ENCODE measurements around the gene ERC1.
"Not testable (repeated sequence)": the region's sequence is repeated elsewhere in the genome, so short reads cannot be mapped to it uniquely, and the experiment has no call there.

The ERC1 gene

GRCh38 chr12:1197264-1198018, 206.4 kb downstream of the ERC1 start:
- no peak for DNase-seq

DNA sequence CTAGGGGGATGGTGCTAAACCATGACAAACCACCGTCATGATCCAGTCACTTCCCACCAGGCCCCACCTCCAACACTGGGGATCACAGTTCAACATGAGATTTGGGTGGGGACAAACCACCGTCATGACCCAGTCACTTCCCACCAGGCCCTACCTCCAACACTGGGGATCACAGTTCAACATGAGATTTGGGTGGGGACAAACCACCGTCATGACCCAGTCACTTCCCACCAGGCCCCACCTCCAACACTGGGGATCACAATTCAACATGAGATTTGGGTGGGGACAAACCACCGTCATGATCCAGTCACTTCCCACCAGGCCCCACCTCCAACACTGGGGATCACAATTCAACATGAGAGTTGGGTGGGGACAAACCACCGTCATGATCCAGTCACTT, 207.8 kb downstream of the ERC1 start:
- not testable (repeated sequence) for DNase-seq

GRCh38 chr12:1199700-1200099, 208.7 kb downstream of the ERC1 start:
- no peak for DNase-seq

DNA sequence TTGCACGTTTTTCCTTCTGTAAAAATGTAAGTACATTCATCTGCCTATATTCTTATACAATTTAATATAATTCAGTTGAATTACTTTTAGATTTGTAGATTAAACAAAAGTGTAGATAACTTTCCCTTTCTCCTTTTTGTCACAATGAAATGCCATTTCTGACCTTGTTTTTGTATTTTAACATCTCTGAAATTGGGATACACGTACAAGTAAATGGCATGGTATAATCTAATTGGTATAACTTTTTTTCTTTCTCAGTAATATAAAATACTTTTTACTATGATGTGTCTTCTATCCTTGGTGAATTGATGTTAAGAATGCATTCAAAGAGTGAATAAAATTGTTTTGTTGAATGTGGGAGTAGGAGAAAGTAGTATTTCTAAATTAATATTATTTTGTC, 210.0 kb downstream of the ERC1 start:
- no peak for DNase-seq

GRCh38 chr12:1201886-1202285, 210.9 kb downstream of the ERC1 start:
- DNase-seq = no peak

DNA sequence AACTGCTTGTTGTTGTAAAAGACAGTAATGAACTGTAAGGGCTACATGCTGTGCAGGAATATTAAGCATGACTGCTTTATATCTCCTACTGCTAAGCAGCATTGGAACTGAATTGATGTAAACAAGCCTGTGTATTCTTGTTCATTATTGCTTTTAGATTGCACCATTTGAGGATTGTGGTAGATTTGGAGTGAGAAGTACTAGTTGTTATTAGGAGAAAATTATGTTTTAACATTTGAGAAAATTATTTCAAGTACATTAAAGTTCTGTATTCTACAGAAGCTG, 212.7 kb downstream of the ERC1 start:
- no peak for DNase-seq

GRCh38 chr12:1204581-1205121, 213.6 kb downstream of the ERC1 start:
- DNase-seq = no peak

DNA sequence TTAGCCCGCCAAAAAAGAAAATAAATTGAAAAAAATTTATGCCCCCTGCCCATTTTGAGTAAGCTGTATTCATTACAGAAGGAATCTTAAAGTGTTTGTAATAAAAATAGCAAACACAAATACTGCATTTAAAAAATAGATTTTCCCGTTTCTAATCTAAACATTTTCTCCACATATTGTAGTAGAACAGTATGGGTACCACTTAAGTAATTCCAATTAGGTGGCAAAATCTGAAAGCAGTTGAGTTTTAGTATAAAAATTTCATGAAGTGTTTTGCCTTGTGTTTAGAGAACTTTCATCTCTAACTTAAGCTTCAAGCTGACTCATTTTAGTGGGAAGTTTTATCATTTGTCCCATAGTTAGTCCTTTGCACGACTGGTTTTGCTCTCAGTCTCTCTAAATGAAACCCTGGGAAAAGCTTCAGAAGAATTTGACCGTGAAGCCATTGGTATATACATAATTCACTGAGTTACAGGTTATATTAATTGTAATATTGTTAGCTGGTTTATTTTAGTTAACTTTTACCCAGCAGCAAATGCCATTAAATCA, 214.6 kb downstream of the ERC1 start:
- no peak for DNase-seq

DNA sequence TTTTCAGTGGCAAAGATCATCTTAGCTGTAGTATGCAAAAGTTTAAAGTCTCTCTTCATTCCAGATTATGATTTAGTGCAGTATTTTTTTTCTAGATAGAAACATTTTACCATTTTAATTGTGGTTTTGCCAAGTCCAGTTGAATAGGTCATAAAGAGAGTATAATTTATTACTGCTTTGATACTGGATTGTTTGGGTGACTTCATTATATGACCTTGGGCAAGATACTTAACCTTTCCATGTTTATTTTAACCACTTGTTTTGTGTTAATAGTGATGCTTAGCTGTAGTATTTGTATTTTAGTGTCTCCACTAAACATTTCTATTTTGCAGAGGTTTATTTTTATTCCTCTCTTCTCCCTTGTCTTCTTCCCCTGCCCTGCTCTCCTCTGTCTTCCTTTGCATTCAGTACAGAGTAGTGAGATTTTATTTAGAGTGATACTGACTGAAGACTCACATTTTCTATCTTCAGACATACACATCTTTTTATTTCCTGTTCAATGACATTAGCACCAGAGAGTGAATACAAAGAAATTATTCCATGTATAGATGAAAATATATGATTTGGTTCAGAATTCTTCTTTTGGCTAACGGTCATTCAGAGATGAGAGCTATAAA, 215.2 kb downstream of the ERC1 start:
- DNase-seq = no peak

GRCh38 chr12:1207276-1207675, 216.3 kb downstream of the ERC1 start:
- no peak for DNase-seq

GRCh38 chr12:1208719-1209118, 217.7 kb downstream of the ERC1 start:
- not testable (repeated sequence) for DNase-seq

- no peak for DNase-seq
These were observed 221.5 kb downstream of the ERC1 start for GRCh38 chr12:1212526-1212925.

DNA sequence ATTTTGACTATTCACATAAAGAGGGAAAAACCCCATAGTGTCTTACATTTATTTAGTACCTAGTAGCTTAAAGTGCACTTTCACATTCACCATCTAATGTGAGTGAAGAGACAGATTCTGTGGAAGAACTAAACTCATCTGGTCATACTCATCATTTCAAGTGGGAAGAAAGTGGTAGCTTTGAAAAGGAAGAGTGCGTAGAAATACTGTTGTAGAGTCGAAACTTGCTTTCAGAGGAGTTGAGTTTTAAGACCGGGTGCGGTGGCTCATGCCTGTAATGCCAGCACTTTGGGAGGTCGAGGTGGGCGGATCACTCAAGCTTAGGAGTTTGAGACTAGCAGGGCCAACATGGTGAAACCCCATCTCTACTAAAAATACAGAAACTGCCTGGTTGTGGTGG, 222.2 kb downstream of the ERC1 start:
- no peak for DNase-seq

DNA sequence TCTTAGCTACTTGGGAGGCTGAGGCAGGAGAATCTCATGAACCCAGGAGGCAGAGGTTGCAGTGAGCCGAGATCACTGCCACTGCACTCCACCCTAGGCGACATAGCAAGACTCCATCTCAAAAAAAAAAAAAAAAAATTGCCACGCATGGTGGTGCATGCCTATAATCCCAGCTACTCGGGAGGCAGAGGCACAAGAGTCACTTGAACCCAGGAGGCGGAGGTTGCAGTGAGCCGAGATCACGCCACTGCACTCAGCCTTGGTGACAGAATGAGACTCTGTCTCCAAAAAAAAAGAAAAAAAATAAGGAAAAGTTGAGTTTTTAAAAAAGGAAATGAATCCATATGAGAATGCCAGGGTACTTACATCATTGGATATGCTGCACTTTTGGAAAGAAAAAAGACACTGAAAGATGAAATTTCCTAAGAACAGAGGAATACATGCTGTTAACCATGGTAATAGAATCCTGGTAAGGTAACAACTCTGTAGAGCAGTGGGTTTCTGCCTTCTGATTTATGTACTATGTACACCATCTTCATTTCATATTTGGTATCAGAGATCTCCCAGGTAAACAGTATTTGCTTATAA, 222.7 kb downstream of the ERC1 start:
- no peak for DNase-seq

DNA sequence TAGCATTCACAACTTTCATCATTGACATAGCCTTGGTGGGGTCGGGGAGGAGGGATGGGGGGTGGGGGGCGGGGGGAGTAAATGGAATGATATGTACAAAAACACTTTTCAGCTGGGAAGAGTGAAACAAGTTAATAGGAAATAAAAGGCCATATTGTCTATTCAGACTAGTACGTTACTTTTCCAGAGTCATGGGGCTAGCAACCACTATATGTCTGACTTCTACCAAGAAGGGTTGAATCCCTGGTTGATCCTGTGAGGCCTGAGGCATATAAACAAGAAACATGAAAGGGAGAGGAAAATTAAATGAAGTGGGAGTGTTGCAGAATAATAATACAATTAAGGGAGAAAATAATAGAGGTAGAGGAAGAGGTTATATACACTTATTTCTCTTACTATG, 225.5 kb downstream of the ERC1 start:
- no peak for DNase-seq

GRCh38 chr12:1217191-1217949, 226.3 kb downstream of the ERC1 start:
- DNase-seq = no peak

DNA sequence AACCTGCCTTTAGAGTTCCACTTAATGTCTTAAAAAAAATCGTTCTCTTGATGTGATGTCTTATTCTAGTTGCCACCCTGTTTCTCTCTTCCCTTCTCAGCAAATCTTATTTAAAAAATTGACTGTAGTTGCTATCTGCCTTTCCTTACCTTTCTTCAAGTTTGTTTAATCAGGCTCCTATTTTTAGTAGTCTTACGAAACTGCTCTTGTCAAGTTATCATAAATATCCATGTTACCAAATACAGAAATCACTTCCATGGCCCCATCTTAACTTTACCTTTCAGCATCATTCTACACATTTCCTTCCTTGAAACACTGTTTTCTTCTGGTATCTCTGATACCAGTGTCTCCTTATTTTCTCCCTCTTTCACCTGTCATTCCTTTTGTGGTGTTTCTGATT, 227.3 kb downstream of the ERC1 start:
- DNase-seq = no peak

- DNase-seq = no peak
These were observed 229.4 kb downstream of the ERC1 start for GRCh38 chr12:1220127-1221092.

DNA sequence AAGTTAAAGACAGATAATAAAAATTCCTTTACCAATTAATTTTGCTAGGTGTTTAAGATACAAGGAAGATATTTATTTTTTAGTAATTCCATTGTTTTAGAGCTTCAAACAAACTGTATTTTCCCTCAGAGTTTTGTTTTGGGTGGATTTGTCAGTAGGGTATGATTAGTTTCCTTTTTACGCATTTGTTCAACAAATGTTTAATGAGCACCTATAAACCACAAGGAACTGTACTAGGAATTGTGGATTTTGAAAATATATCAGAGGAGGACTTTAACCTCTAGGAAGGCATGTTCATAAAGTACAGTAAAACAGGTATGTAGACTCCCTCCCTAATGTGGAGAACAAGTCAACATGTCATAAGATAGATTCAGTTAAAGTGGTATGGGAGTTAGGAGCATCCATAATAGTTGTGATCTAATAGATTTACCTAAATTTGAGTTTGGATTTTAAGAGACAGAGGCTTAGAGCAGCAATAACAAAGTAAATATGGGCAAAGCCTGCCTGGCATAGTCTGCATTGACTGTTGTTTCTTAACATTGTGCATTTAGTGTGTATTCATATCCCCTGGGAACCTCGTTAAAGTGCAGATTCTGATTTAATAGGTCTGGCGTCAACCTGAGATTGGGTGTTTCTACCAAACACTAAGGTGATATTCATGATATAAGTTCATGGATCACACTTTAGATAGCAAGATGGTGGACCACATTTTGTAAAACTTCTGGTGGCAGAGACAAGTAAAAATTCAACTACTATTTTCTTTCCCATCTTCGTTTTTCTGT, 232.0 kb downstream of the ERC1 start:
- DNase-seq = no peak

DNA sequence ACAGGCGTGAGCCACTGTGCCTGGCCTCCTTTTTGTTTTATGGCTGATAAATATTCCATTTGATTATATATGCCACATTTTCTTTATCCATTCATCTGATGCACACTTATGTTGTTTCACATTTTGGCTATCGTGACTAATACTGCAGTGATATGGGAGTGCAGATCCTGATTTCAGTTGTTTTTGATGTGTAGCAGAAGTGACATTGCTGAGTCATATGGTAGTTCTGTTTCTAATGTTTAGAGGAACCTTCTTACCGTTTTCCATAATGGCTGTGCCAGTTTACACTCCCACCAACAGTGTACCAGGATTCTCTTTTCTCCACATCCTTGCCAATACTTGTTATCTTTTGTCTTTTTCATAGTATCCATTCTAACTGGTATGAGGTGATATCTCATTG, 235.9 kb downstream of the ERC1 start:
- DNase-seq = no peak

GRCh38 chr12:1234073-1234472, 243.1 kb downstream of the ERC1 start:
- no peak for DNase-seq

Data from T1000 (cell line).